Gastrocnemius medialis (tissue), 4 donors: Measurements from ENCODE around the gene HYAL2. TPM values are rescaled to one million over a fixed set of nuclear protein-coding genes. Genes with fewer than 3 reads are reported as not detected.
A peak's percentile ranks its signal among the peaks of the same experiment; 100 is the strongest.

Experiments
- ATAC-seq, 2 donors: fragments of 150-250 bp; one replicate each; pipeline ENCODE4 v1.9.1; 2016
- DNase-seq, 2 donors: peaks; one replicate each; pipeline ENCODE4 v3.0.0-alpha.2; 2019
- H3K27ac ChIP-seq, 4 donors: fragments of 200-600 bp; sonication (generic); 1 replicate in 1 of 4; 2 replicates in 3 of 4; pipeline ENCODE4 v1.5.1; 2016 to 2018; ENCODE audit warnings: mild to moderate bottlenecking in 2 of 4, moderate library complexity in 1 of 4
- H3K27me3 ChIP-seq, 3 donors: fragments of 200-600 bp; sonication (generic) in 2 of 3; 1 replicate in 1 of 3; 2 replicates in 2 of 3; pipeline versions ENCODE4 v1.5.1 to v1.6.0; 2016 to 2019; ENCODE audit warnings: mild to moderate bottlenecking in 1 of 3, moderate library complexity in 1 of 3
- H3K36me3 ChIP-seq, 2 donors: fragments of 200-600 bp; sonication (generic) in 1 of 2; one replicate each; pipeline ENCODE4 v1.5.1; 2017 to 2018
- H3K4me1 ChIP-seq, 2 donors: fragments of 200-600 bp; sonication (generic) in 1 of 2; one replicate each; pipeline ENCODE4 v1.5.1; 2016 to 2017; ENCODE audit warnings: mild to moderate bottlenecking in 2 of 2
- H3K4me3 ChIP-seq, 4 donors: fragments of 200-600 bp; sonication (generic) in 3 of 4; 1 replicate in 1 of 4; 2 replicates in 3 of 4; pipeline ENCODE4 v1.5.1; 2016 to 2019; ENCODE audit warnings: mild to moderate bottlenecking in 2 of 4
- H3K9me3 ChIP-seq, 3 donors: fragments of 200-600 bp; sonication (generic) in 2 of 3; 1 replicate in 1 of 3; 2 replicates in 2 of 3; pipeline ENCODE4 v1.5.1; 2016 to 2019
- CTCF ChIP-seq, 5 experiments: fragments of 450-650 bp in 3 of 5; fragments of 200-600 bp in 2 of 5; sonication (generic) in 2 of 5; IDR thresholded peaks in 4 of 5; conservative IDR thresholded peaks in 1 of 5; 1 replicate in 4 of 5; 2 replicates in 1 of 5; pipeline ENCODE4 v1.5.1; 2016 to 2019; ENCODE audit warnings: antibody characterized with exemption in 5 of 5, mild to moderate bottlenecking in 3 of 5, moderate library complexity in 3 of 5
- POLR2A ChIP-seq, 2 donors: fragments of 450-650 bp; IDR thresholded peaks; one replicate each; pipeline ENCODE4 v1.6.1; 2017; ENCODE audit warnings: antibody characterized with exemption in 2 of 2, mild to moderate bottlenecking in 2 of 2, moderate library complexity in 2 of 2
- in situ Hi-C, 4 donors: fragments of 200-750 bp; cut with MboI; loops; one replicate each; pipeline versions ENCODE4 v1.15.0 to v1.8.0; 2017; ENCODE audit warnings: low sequenced_read_pairs in 4 of 4
- intact Hi-C: fragments of 100-400 bp; cut with DNase I; formaldehyde crosslinking; loops from one replicate; pipeline ENCODE4 v1.15.1; 2023; ENCODE audit warnings: low total_unique reads
- total RNA-seq, 4 donors: library from RNA; depleted of rRNA; stranded (reverse); fragments of >200 nt; gene quantifications; one replicate each; pipeline versions ENCODE4 v1.1.0 to v1.2.3, GENCODE V29; 2016

Gene HYAL2
- total RNA-seq, 4 donors from 2014 or later, result 47.0 to 69.8 (median 65.4) TPM

DNA sequence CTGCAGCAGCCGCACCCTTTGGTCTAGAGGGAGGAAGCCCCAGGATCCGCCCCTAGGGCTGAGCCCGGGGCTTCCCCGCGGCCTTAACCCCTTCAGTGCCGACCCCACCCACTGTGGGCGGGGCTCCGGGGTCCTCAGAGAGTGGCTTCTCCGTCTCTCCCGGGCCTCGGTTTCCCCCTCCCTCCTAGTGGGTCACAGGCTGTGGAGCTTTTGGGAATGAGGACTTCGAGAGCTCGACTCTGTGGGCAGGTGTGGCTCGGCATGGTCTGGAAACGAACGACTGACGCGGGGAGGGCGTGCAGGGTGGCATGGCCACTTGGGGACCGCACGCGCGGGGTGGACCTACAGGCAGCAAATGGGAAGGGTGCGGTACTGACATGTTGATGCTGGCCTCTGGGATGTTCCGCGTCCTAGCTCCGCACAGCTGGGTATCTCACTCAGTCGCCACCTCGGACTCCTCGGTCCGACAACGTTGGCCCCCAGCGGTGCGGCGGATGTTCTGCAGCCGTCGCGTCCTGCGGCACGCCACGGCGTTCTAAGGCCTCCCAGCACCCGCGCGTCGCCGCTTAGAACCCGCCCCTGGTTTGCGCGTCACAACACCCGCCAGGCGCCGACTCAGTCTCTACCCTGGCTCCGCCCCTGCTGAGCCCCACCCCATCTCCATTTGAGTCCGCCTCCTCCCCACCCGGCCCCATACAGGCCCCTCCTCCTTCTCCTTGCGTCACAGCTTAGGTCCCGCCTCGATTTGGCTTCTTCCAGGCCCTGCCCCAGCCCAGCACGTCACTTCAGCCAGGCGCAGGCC, 23.5 kb downstream of the HYAL2 start, which contains the start of the genes HYAL3 and NAA80:
HYAL3 (minus strand) TSS at position 570 of the 802 bp plus-strand sequence. CDS start 3,803 bp downstream, outside the sequence.
NAA80 (minus strand) TSS at position 570 of the 802 bp plus-strand sequence. CDS start 1,942 bp downstream, outside the sequence.
- intact Hi-C loops, result no loop called here

DNA sequence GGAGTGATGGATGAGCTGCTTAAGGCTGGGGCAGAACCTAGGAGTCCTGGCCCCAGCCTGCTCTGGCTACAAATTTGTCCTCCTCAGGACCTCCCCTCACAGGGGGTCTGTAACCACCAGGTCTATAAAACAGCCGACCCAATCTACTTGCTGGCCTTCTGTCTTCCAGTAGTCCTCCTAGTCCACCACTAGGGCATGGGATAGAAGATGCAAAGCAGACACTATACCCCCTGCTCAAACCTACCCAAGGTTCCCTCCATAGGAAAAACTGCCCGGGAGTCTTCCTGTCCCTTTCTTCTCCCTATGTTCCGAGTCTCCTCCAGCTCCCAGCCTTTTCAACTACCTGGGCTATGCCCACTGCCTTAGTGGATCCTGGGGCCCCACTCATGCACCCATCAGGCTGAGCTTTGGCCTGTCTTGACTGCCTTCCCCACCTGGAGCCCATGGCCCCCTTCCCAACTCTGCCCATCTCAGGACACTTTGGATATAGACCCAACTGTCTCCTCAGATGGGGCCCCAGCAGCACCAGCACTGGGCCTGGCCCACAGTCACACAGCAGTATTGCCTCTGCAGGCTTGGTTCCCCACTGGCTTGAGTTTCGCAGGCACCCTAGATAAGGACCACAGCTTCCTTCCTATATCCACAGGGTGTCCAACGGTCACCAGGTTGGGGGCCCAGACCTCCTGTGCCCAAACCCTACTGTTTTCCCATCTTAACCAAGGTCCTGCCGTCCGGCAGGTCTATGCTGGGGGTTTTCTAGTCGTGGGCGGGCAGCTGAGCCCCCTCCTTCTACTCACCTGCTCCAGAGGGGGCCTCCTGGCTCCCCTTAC, 24.4 kb downstream of the HYAL2 start:
- TF ChIP-seq CTCF (IDR thresholded peaks at IDR 0.05 in 4 of 5, conservative IDR thresholded peaks at IDR 0.05 in 1 of 5), result no peak
- Histone ChIP-seq H3K27me3 (no peaks in the 10 kb centered on the region), H3K36me3 (peaks cover 0 to 5% of the 10 kb centered on the region in 2 donors), H3K4me3 (peak overlapping the region; percentile 66 to 91 (median 76)), H3K4me1 (peaks cover 32 to 47% of the 10 kb centered on the region in 2 donors), H3K27ac (peak overlapping the region; percentile 85 to 89 (median 86)), H3K9me3 (no peaks in the 10 kb centered on the region)
- ATAC-seq, result no peak
- intact Hi-C loops (no loop called here), in situ Hi-C loops (loop anchor here in 1 of 4 donors (25.0 kb wide), 1 partner anchor 361 kb away; the partner anchor contains the start of genes MON1A and RBM6)
- DNase-seq, result no peak

More for the DNA sequence above, 23.5 kb downstream of the HYAL2 start, which contains the start of the genes HYAL3 and NAA80:
- Histone ChIP-seq H3K27me3 (no peaks in the 10 kb centered on the region), H3K4me1 (peaks cover 29 to 48% of the 10 kb centered on the region in 2 donors), H3K36me3 (peaks cover 0 to 5% of the 10 kb centered on the region in 2 donors), H3K9me3 (no peaks in the 10 kb centered on the region), H3K4me3 (peak within 1 kb of the TSS; percentile 66 to 91 (median 76)), H3K27ac (peak within 1 kb of the TSS; percentile 85 to 91 (median 88))
- peak; percentile 94 to 96 for TF ChIP-seq POLR2A (IDR thresholded peaks at IDR 0.05)
- peak; percentile 43 to 62 (median 51) for TF ChIP-seq CTCF (IDR thresholded peaks at IDR 0.05 in 4 of 5, conservative IDR thresholded peaks at IDR 0.05 in 1 of 5)
- ATAC-seq, result peak; percentile 87
- in situ Hi-C loops, result loop anchor here in 1 of 4 donors (25.0 kb wide), 1 partner anchor 362 kb away; the partner anchor contains the start of genes MON1A and RBM6
- DNase-seq, result peak; percentile 99 to 100

DNA sequence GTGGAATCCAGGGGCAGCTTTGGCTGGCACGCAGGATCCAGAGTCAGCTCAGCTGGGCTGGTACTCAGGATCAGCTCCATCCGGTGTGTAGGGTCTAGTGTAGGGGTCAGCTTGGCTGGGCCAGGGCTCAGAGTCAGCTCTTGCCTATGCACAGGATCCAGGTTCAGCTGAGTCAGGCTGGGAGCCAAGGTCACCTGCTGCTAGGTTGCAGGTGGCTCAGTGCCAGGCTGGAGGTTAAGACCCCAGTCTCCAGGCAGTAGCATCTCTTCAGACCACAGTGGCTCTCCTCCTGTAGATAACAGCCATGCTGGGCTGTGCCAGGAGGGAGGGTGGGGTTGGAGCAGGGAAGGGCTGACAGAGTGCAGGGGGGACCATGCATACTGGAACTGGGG, 25.2 kb downstream of the HYAL2 start:
- Histone ChIP-seq H3K27ac (no peak overlapping the region), H3K4me1 (peaks cover 34 to 46% of the 10 kb centered on the region in 2 donors), H3K9me3 (no peaks in the 10 kb centered on the region), H3K36me3 (peaks cover 0 to 5% of the 10 kb centered on the region in 2 donors), H3K4me3 (no peak overlapping the region), H3K27me3 (no peaks in the 10 kb centered on the region)
- no peak for ATAC-seq
- no peak for DNase-seq
- intact Hi-C loops, result no loop called here
- in situ Hi-C loops, result loop anchor here in 1 of 4 donors (25.0 kb wide), 1 partner anchor 360 kb away; the partner anchor contains the start of genes MON1A and RBM6
- TF ChIP-seq POLR2A (IDR thresholded peaks at IDR 0.05) (no peak), CTCF (IDR thresholded peaks at IDR 0.05 in 4 of 5, conservative IDR thresholded peaks at IDR 0.05 in 1 of 5) (no peak)

DNA sequence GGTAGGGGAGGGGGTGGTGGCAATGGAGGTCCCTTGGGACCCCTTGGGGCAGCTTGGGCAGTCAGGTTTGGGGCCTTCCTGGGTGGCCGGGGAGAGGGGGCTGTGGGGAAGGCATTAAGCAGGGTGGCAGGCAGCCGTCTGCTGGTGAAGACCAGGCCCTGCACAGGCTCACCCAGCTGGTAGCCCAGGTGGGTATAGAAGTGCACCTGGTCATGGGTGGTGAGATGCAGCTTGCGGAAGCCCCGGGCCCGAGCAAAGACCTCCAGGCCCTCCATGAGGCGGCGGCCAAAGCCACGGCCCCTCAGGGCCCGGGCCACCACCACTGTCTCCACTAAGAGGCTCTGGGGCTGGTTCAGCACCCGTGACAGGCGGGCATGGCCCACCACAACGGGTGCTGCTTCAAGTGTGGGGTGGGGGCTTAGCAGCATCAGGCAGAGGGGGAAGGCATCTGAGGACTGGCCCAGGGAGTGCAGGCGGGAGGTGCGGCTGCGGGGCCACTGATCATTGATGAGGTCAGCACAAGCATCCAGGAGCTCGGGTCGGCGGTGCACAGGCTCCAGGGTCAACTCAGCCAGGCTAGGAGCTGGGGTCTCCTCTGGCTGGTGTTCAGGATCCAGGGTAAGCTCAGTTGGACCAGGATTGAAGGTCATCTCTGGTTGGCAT, 25.7 kb downstream of the HYAL2 start:
- in situ Hi-C loops, result loop anchor here in 1 of 4 donors (25.0 kb wide), 1 partner anchor 360 kb away; the partner anchor contains the start of genes MON1A and RBM6
- Histone ChIP-seq H3K36me3 (peaks cover 0 to 5% of the 10 kb centered on the region in 2 donors), H3K27me3 (no peaks in the 10 kb centered on the region), H3K4me1 (peaks cover 34 to 40% of the 10 kb centered on the region in 2 donors), H3K27ac (no peak overlapping the region), H3K4me3 (no peak overlapping the region), H3K9me3 (no peaks in the 10 kb centered on the region)
- DNase-seq, result no peak
- intact Hi-C loops, result no loop called here
- no peak for ATAC-seq
- TF ChIP-seq CTCF (IDR thresholded peaks at IDR 0.05 in 4 of 5, conservative IDR thresholded peaks at IDR 0.05 in 1 of 5) (no peak), POLR2A (IDR thresholded peaks at IDR 0.05) (no peak)
